Right cardiac atrium (tissue), 5 donors: ENCODE data around the gene SEZ6L. TPM values are rescaled to one million over a fixed set of nuclear protein-coding genes. Genes with fewer than 3 reads are reported as not detected.

Experiments
- ATAC-seq, 2 donors: fragments of 200-7000 bp; cut with Tn5 transposase; one replicate each; pipeline versions ENCODE4 v1.8.0 to v1.9.1; 2020; ENCODE audit warnings: moderate library complexity in 2 of 2, mild to moderate bottlenecking in 1 of 2
- DNase-seq, 3 donors: peaks; one replicate each; pipeline ENCODE4 v3.0.0-alpha.2; 2020
- H3K27ac ChIP-seq: one replicate; pipeline ENCODE4 v1.5.1; 2013; ENCODE audit warnings: mild to moderate bottlenecking, low read length, control low read depth, moderate library complexity
- H3K27me3 ChIP-seq: one replicate; pipeline ENCODE4 v1.6.1; 2013; ENCODE audit not compliant: control insufficient read depth, insufficient read depth
- H3K4me1 ChIP-seq: one replicate; pipeline ENCODE4 v1.6.1; 2013; ENCODE audit warnings: low read length; ENCODE audit not compliant: control insufficient read depth, insufficient read depth
- H3K4me3 ChIP-seq: one replicate; pipeline ENCODE4 v1.5.1; 2013; ENCODE audit warnings: low read length, control low read depth
- H3K9me3 ChIP-seq: one replicate; pipeline ENCODE4 v1.6.1; 2013; ENCODE audit warnings: low read length; ENCODE audit not compliant: control insufficient read depth
- WGBS: extraction: QIAGEN DNeasy Blood & Tissue Kit; methylation state at CpG from one replicate; pipeline ENCODE4 v1.1.7; 2013; 5-methylcytosine and 5-hydroxymethylcytosine counted together
- intact Hi-C, 4 donors: fragments of 100-400 bp; cut with DNase I; formaldehyde crosslinking; loops; one replicate each; pipeline versions ENCODE4 v1.11.0 to v1.14.0; 2022 to 2023
- polyA plus RNA-seq: library from polyadenylated mRNA; stranded (reverse); fragments of 200-250 nt; gene quantifications from one replicate; pipeline ENCODE4 v1.2.3, GENCODE V29; 2013
- total RNA-seq, 4 donors: library from RNA; stranded (reverse); fragmentation: NEBNext Ultra II Directional; extraction: Animal tissue kit (Norgen Biotek cat#: 25700); gene quantifications; one replicate each; pipeline ENCODE4 v1.2.1, GENCODE V29; 2021
- donor health status: healthy with polysubstance abuse.
- donor health status: DM: no; HTN: yes; CAD: no.
- donor health status: DM: no; HTN: no; CAD: no.
- donor health status: DM: no; HTN: yes; CAD: no; lungs with severe emphysema.
- donor health status: DM: yes; HTN: yes; CAD: no.

The SEZ6L gene
- total and polyA plus RNA-seq, 5 donors: 0.11 to 0.40 (median 0.26) TPM

DNA sequence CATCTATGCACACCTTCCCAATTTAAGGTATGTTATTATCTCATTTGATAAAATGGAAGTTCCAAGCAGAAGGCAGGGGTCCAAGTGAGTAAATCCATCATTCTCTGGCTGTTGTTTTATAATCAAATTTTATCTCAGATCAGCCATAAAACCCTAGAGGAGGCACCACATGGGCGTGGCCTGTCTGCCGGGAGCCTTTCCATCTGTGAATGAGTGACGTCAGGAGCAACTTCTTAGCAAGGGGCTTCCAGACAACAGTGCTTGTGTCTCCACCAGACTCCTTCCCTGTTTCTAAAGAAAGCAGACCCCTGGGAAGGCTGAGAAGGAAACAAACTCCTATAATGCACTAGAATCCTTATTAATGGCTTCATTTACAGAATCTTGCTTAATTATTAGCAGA lies 13.5 kb downstream of the SEZ6L start:
- peaks cover 3% of the 10 kb centered on the region for H3K27me3 ChIP-seq
- 26% methylated on average over 3 of the region's 3 CpGs for WGBS

GRCh38 chr22:26185190-26185589 lies 15.9 kb downstream of the SEZ6L start:
- WGBS: 56% methylated on average over 2 of the region's 2 CpGs
- Histone ChIP-seq H3K27me3 (peaks cover 3% of the 10 kb centered on the region), H3K9me3 (no peaks in the 10 kb centered on the region), H3K4me1 (no peaks in the 10 kb centered on the region), H3K27ac (no peak overlapping the region), H3K4me3 (no peak overlapping the region)
- DNase-seq (no peak), ATAC-seq (no peak)
- intact Hi-C loops: no loop called here

More for the DNA sequence above, 13.5 kb downstream of the SEZ6L start:
- H3K4me3 ChIP-seq: no peak overlapping the region
- ATAC-seq (no peak), DNase-seq (no peak)
- intact Hi-C loops: no loop called here
- H3K9me3 ChIP-seq: no peaks in the 10 kb centered on the region
- H3K27ac ChIP-seq: no peak overlapping the region
- no peaks in the 10 kb centered on the region for H3K4me1 ChIP-seq

DNA sequence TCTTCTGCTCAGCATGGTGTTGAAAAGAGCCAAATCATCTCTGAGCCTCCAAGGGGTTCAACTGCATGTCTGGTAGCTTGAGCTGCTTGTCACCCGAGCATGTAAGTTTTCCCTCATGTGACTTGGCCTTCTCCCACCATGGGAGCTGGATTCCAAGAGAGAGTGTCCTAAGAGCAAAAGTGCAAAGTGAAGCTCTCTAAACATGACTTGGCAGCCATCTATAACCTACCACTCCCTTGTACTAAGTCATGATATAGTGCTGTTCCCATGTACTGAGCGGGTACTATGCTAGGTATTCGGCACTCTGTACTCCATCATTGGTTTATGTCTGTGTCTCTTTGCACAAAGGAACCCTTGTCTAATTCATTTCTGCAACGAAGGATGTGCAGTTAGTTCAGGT lies 19.1 kb downstream of the SEZ6L start:
- intact Hi-C loops: no loop called here
- 70% methylated on average over 4 of the region's 4 CpGs for WGBS
- Histone ChIP-seq H3K27me3 (peaks cover 3% of the 10 kb centered on the region), H3K9me3 (no peaks in the 10 kb centered on the region), H3K4me3 (no peak overlapping the region), H3K4me1 (no peaks in the 10 kb centered on the region), H3K27ac (no peak overlapping the region)
- ATAC-seq (no peak), DNase-seq (no peak)

DNA sequence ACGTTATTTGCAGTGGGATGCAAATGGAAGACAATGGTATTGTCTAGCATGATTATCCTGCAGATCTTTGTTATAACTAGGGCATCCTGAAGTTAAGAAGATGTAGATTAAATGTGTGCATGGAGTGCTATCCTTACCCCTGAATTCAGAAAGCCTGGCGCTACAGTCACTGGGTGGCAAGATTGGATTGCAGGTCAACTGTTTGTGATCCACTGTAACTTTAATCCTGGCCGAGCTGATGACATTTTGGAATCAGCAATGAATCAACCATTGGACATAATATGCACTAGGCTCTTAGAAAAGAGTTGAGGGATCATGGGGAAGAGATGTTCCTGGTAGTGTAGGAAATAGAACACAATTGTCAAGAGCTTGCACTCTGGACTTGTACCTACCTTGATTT lies 25.1 kb downstream of the SEZ6L start:
- Histone ChIP-seq H3K4me3 (no peak overlapping the region), H3K27me3 (no peaks in the 10 kb centered on the region), H3K27ac (no peak overlapping the region), H3K9me3 (no peaks in the 10 kb centered on the region), H3K4me1 (no peaks in the 10 kb centered on the region)
- intact Hi-C loops: no loop called here
- no peak for ATAC-seq
- no peak for DNase-seq
- WGBS: 67% methylated on average over 3 of the region's 3 CpGs

DNA sequence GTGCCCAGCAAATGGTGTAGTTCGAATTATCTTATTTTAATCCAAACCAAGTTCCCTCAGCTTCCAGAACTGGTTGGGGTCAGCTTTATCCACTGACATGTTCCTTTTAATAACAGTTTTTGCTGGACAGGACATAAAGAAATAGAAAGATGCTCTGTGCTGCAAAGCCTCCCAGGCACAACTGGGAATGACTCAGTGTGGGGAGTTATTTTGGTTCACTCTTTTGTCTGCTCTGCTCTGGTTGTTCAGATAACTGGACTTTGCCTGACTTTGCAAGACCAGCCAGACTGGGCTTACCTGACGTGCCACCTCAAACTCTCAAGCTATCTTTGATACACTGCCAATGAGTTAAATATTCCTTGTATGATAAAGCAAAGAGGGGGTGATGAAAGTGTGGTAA lies 25.6 kb downstream of the SEZ6L start:
- H3K4me1 ChIP-seq: no peaks in the 10 kb centered on the region
- no peak overlapping the region for H3K27ac ChIP-seq
- DNase-seq (no peak), ATAC-seq (no peak)
- no peaks in the 10 kb centered on the region for H3K9me3 ChIP-seq
- 53% methylated on average over 2 of the region's 2 CpGs for WGBS
- no peak overlapping the region for H3K4me3 ChIP-seq
- no peaks in the 10 kb centered on the region for H3K27me3 ChIP-seq
- intact Hi-C loops: no loop called here

- no peak overlapping the region for H3K4me3 ChIP-seq
- H3K9me3 ChIP-seq: no peaks in the 10 kb centered on the region
- no peaks in the 10 kb centered on the region for H3K27me3 ChIP-seq
- no peaks in the 10 kb centered on the region for H3K4me1 ChIP-seq
- 72% methylated on average over 3 of the region's 3 CpGs for WGBS
- ATAC-seq (no peak), DNase-seq (no peak)
- no peak overlapping the region for H3K27ac ChIP-seq
- intact Hi-C loops: no loop called here
These were observed 27.4 kb downstream of the SEZ6L start for GRCh38 chr22:26196657-26197056.

GRCh38 chr22:26197425-26197824 lies 28.2 kb downstream of the SEZ6L start:
- no peak for ATAC-seq
- intact Hi-C loops: no loop called here
- Histone ChIP-seq H3K4me1 (no peaks in the 10 kb centered on the region), H3K9me3 (no peaks in the 10 kb centered on the region), H3K27me3 (no peaks in the 10 kb centered on the region), H3K4me3 (no peak overlapping the region), H3K27ac (no peak overlapping the region)
- WGBS: 49% methylated on average over 1 of the region's 1 CpG
- no peak for DNase-seq

DNA sequence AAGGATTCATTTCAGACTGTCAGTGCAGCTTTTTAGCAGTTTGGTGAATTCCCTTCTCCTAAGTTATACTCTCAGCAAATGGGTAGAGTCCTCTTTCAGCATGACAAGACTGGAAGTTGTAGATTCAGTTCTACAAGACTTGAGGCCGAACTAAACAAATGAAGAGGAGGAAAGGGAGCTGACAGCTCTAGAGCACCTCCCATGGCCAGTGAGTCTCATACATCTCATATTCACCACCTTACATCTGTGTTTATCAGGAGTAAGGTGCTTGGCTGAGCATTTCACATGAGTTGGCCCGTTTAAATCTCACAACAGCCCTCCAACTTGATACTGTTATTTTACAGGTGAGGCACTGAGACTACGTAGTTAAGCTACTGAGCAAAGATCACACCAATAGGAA lies 30.4 kb downstream of the SEZ6L start:
- DNase-seq: no peak
- Histone ChIP-seq H3K27ac (no peak overlapping the region), H3K4me1 (no peaks in the 10 kb centered on the region), H3K27me3 (no peaks in the 10 kb centered on the region), H3K4me3 (no peak overlapping the region), H3K9me3 (no peaks in the 10 kb centered on the region)
- ATAC-seq: no peak
- intact Hi-C loops: no loop called here
- WGBS: 49% methylated on average over 3 of the region's 3 CpGs

DNA sequence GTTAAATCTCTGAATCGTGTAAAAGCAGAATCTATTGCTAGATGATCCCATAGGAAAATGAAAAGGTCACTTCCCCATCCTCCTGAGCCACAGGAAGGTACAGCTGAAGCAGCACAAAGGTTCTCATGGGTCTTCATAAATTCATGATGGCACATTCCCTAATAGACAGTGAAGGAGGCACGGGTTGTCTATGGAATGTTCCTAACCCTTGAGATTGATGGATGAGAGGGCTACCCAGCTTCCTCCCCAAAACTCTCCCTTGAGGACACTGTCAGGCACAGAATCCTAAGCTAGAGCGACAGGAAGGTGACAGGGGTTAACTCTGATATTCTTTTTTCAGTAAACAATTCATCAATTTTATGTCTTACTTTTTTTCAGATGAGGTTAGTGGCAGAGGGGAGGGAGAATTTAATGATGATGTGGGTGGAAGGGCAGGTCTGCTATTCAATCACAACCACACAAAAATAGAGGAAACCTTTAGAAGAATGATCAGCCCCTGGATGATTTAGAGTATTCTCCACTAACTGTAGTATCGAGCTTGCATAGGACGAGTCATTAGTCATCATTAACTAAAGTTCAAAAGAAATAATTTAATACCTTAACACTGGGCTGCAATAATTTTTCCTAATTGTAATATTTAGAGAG lies 33.1 kb downstream of the SEZ6L start:
- Histone ChIP-seq H3K9me3 (no peaks in the 10 kb centered on the region), H3K4me3 (no peak overlapping the region), H3K27ac (no peak overlapping the region), H3K27me3 (no peaks in the 10 kb centered on the region), H3K4me1 (no peaks in the 10 kb centered on the region)
- intact Hi-C loops: no loop called here
- no peak for ATAC-seq
- DNase-seq: no peak
- 47% methylated on average over 5 of the region's 5 CpGs for WGBS

- Histone ChIP-seq H3K27me3 (no peaks in the 10 kb centered on the region), H3K27ac (no peak overlapping the region), H3K4me1 (no peaks in the 10 kb centered on the region), H3K9me3 (no peaks in the 10 kb centered on the region), H3K4me3 (no peak overlapping the region)
- WGBS: 78% methylated on average over 4 of the region's 4 CpGs
- ATAC-seq (no peak), DNase-seq (no peak)
- intact Hi-C loops: no loop called here
These were observed 36.2 kb downstream of the SEZ6L start for GRCh38 chr22:26205494-26205893.

- H3K27me3 ChIP-seq: no peaks in the 10 kb centered on the region
- no peaks in the 10 kb centered on the region for H3K9me3 ChIP-seq
- no peaks in the 10 kb centered on the region for H3K4me1 ChIP-seq
- WGBS: 76% methylated on average over 8 of the region's 8 CpGs
- no peak overlapping the region for H3K4me3 ChIP-seq
- no peak for ATAC-seq
- H3K27ac ChIP-seq: no peak overlapping the region
- intact Hi-C loops: loop anchor here in 1 of 4 donors (10.0 kb wide), 1 partner anchor 584 kb away; no protein-coding TSS in a partner anchor
- no peak for DNase-seq
These were observed 41.1 kb downstream of the SEZ6L start for GRCh38 chr22:26210334-26210733.

- Histone ChIP-seq H3K27me3 (no peaks in the 10 kb centered on the region), H3K9me3 (no peaks in the 10 kb centered on the region), H3K27ac (no peak overlapping the region), H3K4me3 (no peak overlapping the region), H3K4me1 (no peaks in the 10 kb centered on the region)
- DNase-seq: no peak
- intact Hi-C loops: loop anchor here in 1 of 4 donors (10.0 kb wide), 1 partner anchor 581 kb away; no protein-coding TSS in a partner anchor
- ATAC-seq: no peak
- 70% methylated on average over 1 of the region's 1 CpG for WGBS
These were observed 44.6 kb downstream of the SEZ6L start for GRCh38 chr22:26213826-26214225.
